Measurements from ENCODE around the gene ALLC. TPM values are rescaled to one million over a fixed set of nuclear protein-coding genes. Genes with fewer than 3 reads are reported as not detected.
"Not testable (repeated sequence)": the region's sequence is repeated elsewhere in the genome, so short reads cannot be mapped to it uniquely, and the experiment has no call there.

ALLC gene
- not detected in 2 replicates for total RNA-seq

- intact Hi-C loops (cut with micrococcal nuclease), result no loop called here
Measured at GRCh38 chr2:3657881-3658280, at the start of gene ALLC. Gene ALLC, plus strand, starts transcription at chr2:3658200. Its CDS starts 12,958 bp downstream, at chr2:3671158.

- intact Hi-C loops (cut with micrococcal nuclease), result no loop called here
Measured at GRCh38 chr2:3608373-3609278, 49.4 kb upstream of the ALLC start.

DNA sequence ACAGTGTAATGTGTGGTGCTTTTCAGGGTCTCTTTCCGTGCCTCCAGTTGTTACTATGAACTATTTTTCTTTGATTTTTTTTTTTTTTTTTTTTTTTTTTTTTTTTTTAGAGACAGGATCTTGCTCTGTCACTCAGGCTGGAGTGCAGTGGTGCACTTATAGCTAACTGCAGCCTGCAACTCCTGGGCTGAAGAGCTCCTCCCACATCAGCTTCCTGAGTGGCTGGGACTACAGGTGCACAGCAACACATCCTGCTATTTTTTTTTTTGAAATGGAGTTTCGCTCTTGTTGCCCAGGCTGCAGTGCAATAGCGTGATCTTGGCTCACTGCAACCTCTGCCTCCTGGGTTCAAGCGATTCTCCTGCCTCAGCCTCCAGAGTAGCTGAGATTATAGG, 48.7 kb upstream of the ALLC start:
- intact Hi-C loops (cut with micrococcal nuclease), result not testable (repeated sequence)

DNA sequence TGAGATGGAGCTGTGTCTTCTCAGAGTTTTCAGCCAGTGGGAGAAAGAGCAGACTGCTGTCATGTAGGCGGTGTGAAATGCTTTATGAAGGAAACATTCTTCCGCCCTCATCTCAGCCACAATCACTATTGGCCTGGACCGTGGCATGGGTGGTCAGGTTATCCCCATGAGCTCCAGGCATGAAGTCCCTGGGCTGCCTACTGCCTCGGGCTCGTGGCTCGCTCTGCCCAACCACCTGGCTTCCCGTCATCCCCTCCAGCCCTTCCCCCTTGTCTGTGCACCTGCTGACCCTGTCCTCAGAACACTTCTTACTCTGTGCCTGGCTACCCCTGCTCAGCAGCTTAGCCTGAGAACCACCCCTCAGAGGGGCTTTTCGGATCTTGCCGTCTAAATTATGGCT, 47.6 kb upstream of the ALLC start:
- intact Hi-C loops (cut with micrococcal nuclease), result no loop called here

DNA sequence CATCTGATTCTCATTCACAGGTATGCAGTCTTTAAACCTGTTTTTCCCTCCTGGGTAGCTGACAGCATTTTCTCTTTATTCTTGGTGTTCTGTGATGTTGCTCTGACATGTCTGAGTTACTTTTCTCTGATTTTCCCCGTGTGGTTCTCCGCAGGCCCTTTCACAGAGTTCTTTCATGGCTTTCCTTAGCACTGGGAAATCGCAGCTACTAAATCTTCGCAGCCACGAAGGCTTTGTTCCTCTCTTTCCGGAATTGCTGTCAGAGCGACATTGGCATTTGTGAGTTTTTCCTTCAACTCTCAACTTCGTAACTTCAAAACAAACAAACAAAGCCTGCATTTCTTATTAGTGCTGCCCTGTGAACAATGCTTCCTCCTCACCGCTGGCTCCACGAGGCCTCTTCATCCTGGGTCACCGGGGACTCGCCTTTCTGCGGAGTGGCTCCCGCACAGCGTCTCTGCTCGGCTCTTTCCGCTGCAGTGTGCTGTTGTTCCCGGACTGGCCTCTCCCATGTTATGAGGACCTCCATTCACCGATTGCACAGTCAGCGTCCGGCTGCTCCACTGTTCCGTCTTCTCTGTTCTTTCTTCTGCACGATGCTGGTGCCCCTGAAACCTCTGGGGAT, 47.0 kb upstream of the ALLC start:
- intact Hi-C loops (cut with micrococcal nuclease), result no loop called here

DNA sequence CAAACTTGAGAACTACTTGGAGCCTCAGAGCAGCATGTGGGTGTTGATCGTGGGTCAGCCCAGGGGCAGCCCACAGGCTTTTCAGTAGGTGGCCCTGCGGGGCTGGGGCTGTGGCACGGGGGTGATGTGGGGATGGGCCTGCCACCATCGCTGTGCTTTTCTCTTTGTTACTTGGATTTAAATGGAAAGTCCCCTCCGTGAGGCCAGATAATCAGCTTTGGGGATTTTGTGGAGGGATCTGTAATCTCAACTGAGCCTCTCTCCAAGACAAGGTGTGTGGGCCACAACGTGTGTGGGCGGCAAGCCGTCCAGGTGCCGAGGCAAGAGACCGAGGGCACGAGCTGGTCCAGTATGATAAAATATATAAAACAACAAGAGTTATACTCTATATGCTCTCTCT, 46.4 kb upstream of the ALLC start:
- intact Hi-C loops (cut with micrococcal nuclease), result no loop called here

- intact Hi-C loops (cut with micrococcal nuclease), result no loop called here
Measured at GRCh38 chr2:3612639-3613523, 45.1 kb upstream of the ALLC start.

- intact Hi-C loops (cut with micrococcal nuclease), result no loop called here
Measured at GRCh38 chr2:3613524-3613905, 44.5 kb upstream of the ALLC start.

DNA sequence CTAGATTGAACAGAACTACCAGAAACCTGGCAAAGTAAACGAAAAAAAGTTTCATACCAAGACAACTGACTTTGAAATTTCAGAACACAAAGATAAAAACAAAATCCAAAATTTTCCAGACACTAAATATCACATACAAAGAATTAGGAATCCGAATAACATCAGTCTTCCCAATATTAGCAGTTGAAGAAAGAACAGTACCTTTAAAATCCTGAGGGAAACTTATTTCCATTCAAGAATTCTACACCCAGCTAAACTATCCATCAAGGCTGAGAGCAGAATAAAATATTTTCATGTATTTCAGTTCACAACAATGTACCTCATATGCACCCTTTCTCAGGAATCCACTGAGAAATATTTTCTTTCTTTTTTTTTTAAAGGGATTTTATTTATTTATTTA, 43.3 kb upstream of the ALLC start:
- intact Hi-C loops (cut with micrococcal nuclease), result not testable (repeated sequence)

DNA sequence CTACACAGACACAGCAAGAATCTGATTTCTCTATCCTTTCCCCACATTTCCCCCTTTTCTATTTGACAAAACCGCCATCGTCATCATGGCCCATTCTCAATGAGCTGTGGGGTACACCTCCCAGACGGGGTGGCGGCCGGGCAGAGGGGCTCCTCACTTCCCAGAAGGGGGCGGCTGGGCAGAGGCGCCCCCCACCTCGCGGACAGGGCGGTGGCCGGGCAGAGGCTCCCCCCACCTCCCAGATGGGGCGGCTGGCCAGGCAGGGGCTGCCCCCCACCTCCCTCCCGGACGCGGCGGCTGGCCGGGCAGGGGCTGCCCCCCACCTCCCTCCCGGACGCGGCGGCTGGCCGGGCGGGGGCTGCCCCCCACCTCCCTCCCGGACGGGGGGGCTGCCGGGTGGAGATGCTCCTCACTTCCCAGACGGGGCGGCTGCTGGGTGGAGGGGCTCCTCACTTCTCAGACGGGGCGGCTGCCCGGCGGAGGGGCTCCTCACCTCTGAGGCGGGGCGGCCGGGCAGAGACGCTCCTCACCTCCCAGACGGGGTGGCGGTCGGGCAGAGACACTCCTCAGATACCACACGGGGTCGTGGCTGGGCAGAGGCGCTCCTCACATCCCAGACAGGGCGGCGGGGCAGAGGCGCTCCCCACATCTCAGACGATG, 42.3 kb upstream of the ALLC start:
- intact Hi-C loops (cut with micrococcal nuclease), result not testable (repeated sequence)

GRCh38 chr2:3616435-3617197, 41.4 kb upstream of the ALLC start:
- intact Hi-C loops (cut with micrococcal nuclease), result not testable (repeated sequence)

GRCh38 chr2:3617198-3617890, 40.7 kb upstream of the ALLC start:
- intact Hi-C loops (cut with micrococcal nuclease), result no loop called here

DNA sequence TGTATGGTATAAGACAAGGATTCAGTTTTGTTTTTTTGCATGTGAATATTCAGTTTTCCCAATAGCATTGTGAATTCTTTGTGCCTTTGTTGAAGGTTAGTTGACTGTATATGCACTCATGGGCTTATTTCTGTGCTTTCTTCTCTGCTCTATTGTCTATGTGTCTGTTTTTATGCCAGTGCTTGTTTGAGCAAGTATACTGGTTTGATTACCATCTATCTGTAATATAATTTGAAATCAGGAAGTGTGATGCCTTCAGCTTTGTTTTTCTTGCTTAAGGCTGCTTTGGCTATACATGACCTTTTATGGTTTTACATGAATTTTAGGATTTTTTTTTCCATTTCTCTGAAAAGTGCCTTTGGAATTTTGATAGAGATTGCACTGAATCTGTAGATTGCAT, 39.6 kb upstream of the ALLC start:
- intact Hi-C loops (cut with micrococcal nuclease), result no loop called here

DNA sequence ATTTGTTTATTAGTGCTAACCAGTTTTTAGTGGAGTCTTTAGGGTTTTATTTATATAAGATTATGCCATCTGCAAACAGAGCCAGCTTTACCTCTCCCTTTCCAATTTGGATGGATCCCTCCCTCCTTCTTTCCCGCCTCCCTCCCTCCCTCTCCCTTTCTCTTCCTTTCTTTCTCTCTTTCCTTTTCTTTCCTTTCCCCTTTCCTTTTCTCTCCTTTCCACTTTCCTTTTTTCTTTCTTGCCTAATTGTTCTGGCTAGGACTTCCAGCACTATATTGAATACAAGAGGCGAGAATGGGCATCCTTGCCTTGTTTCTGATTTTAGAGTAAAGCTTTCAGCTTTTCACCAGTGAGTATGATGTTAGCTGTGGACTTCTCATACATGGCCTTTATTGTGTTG, 39.0 kb upstream of the ALLC start:
- intact Hi-C loops (cut with micrococcal nuclease), result no loop called here

GRCh38 chr2:3619661-3620060, 38.3 kb upstream of the ALLC start:
- intact Hi-C loops (cut with micrococcal nuclease), result not testable (repeated sequence)

DNA sequence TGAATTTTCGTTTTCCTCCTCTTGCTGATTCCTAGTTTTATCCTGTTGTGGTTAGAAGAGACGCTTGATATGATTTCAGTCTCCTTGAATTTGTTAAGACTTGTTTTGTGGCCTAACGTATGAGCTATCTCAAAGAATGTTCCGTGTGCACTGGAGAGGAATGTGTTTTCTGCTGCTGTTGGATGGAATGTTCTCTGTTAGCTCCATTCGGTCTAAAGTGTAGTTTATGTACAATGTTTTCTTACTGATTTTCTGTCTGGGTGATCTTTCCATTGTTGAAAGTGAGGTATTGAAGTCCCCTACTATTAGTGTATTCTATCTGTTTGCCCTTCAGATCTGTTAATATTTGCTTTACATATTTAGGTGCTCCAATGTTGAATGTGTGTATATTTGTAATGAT, 37.2 kb upstream of the ALLC start:
- intact Hi-C loops (cut with micrococcal nuclease), result no loop called here

GRCh38 chr2:3622967-3623366, 35.0 kb upstream of the ALLC start:
- intact Hi-C loops (cut with micrococcal nuclease), result no loop called here

GRCh38 chr2:3624059-3624794, 33.8 kb upstream of the ALLC start:
- intact Hi-C loops (cut with micrococcal nuclease), result no loop called here

DNA sequence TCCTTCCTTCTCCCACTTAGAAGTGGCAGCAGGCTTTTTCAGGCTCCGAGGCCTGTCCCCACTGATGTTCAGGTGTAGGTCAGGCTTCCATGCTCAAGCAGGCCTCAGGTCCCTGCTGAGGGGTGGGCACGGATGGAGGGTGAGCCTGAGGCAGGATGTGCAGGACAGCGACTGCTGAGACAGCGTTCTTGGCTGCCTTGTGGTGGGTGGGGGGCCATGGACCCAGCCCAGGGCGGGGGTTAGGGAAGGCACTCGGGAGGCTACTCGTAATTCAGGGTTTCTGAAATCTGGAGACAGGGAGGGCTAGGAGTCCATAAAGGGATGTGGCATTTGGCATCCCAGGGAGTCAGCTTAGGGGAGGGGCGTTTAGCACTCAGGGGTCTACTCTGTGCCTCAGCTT, 32.8 kb upstream of the ALLC start:
- intact Hi-C loops (cut with micrococcal nuclease), result no loop called here
